GM21576 (cell line): ENCODE results near the gene DDX1.
A peak's percentile ranks its signal among the peaks of the same experiment; 100 is the strongest.

Source experiments
- ATAC-seq: cut with Tn5 transposase; IDR thresholded peaks from one replicate; pipeline ENCODE4 v1.9.1; 2021; ENCODE audit warnings: mild to moderate bottlenecking, moderate library complexity; ENCODE audit not compliant: unreplicated experiment

DDX1 gene

GRCh38 chr2:15561574-15562344 is 29.9 kb upstream of the DDX1 start:
- peak; percentile 24 for ATAC-seq

GRCh38 chr2:15562354-15563031 is 29.2 kb upstream of the DDX1 start:
- no peak for ATAC-seq

- no peak for ATAC-seq
Measured at GRCh38 chr2:15563227-15564100, 28.2 kb upstream of the DDX1 start.

- no peak for ATAC-seq
Measured at GRCh38 chr2:15565392-15565791, 26.3 kb upstream of the DDX1 start.

GRCh38 chr2:15565994-15566671 is 25.5 kb upstream of the DDX1 start:
- no peak for ATAC-seq

GRCh38 chr2:15566912-15567311 is 24.8 kb upstream of the DDX1 start:
- no peak for ATAC-seq

GRCh38 chr2:15568874-15569273 is 22.8 kb upstream of the DDX1 start:
- ATAC-seq: no peak

GRCh38 chr2:15570104-15570503 is 21.6 kb upstream of the DDX1 start:
- ATAC-seq: no peak

GRCh38 chr2:15571729-15572128 is 19.9 kb upstream of the DDX1 start:
- ATAC-seq: no peak

- peak; percentile 95 for ATAC-seq
Measured at GRCh38 chr2:15577071-15577735, 14.5 kb upstream of the DDX1 start.

GRCh38 chr2:15579641-15580040 is 12.0 kb upstream of the DDX1 start:
- ATAC-seq: no peak

GRCh38 chr2:15580451-15580850 is 11.2 kb upstream of the DDX1 start:
- ATAC-seq: no peak

- ATAC-seq: peak; percentile 71
Measured at GRCh38 chr2:15582710-15583357, 8.8 kb upstream of the DDX1 start.

- no peak for ATAC-seq
Measured at GRCh38 chr2:15583826-15584225, 7.8 kb upstream of the DDX1 start.

GRCh38 chr2:15584316-15584715 is 7.4 kb upstream of the DDX1 start:
- ATAC-seq: no peak

- ATAC-seq: no peak
Measured at GRCh38 chr2:15584767-15585469, 6.8 kb upstream of the DDX1 start.

GRCh38 chr2:15588329-15588919 is 3.2 kb upstream of the DDX1 start:
- ATAC-seq: no peak

GRCh38 chr2:15591373-15591691 is 336 bp upstream of the DDX1 start:
- no peak for ATAC-seq

GRCh38 chr2:15593327-15593705 is 1.6 kb downstream of the DDX1 start:
- no peak for ATAC-seq
